ENCODE measurements around the gene PPP1R12B. TPM values are rescaled to one million over a fixed set of nuclear protein-coding genes. Genes with fewer than 3 reads are reported as not detected.

PPP1R12B gene, protein sequence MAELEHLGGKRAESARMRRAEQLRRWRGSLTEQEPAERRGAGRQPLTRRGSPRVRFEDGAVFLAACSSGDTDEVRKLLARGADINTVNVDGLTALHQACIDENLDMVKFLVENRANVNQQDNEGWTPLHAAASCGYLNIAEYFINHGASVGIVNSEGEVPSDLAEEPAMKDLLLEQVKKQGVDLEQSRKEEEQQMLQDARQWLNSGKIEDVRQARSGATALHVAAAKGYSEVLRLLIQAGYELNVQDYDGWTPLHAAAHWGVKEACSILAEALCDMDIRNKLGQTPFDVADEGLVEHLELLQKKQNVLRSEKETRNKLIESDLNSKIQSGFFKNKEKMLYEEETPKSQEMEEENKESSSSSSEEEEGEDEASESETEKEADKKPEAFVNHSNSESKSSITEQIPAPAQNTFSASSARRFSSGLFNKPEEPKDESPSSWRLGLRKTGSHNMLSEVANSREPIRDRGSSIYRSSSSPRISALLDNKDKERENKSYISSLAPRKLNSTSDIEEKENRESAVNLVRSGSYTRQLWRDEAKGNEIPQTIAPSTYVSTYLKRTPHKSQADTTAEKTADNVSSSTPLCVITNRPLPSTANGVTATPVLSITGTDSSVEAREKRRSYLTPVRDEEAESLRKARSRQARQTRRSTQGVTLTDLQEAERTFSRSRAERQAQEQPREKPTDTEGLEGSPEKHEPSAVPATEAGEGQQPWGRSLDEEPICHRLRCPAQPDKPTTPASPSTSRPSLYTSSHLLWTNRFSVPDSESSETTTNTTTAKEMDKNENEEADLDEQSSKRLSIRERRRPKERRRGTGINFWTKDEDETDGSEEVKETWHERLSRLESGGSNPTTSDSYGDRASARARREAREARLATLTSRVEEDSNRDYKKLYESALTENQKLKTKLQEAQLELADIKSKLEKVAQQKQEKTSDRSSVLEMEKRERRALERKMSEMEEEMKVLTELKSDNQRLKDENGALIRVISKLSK
- 12.3 and 18.4 TPM in 2 replicates for total RNA-seq (ENCODE audit: low replicate concordance)

DNA sequence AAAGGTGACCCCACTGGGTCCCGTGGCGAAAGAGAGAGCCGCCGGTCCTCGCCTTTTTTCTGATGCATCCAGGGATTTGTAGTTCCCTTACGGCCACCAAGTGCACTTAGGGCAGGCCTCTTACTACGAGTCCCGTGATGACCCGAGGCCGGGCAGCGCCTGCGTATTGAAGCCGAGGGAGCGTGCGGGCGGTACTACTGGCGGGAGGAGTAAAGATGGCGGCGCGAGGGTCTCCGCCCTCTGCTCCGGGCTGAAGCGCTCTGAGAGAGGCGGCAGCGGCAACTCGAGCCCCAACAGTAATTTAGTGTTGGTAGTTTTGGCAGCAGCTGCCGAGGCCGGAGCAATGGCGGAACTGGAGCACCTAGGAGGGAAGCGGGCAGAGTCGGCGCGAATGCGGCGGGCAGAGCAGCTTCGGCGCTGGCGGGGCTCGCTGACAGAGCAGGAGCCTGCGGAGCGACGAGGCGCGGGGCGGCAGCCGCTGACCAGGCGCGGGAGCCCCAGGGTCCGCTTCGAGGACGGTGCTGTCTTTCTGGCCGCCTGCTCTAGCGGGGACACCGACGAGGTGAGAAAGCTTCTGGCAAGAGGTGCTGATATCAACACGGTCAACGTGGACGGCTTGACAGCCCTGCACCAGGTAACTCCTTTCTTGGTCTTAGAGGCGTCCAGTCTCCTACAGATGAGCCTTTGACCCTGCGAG is at the start of gene PPP1R12B:
Gene PPP1R12B (plus strand): TSS at position 191 of the 697 bp plus-strand sequence. CDS start 153 bp downstream, at position 344.

Other genes starting within 250 kb of the PPP1R12B start
- gene GPR37L1, start 225.8 kb upstream of the PPP1R12B start, total RNA-seq (ENCODE audit: low replicate concordance) = under 0.01 and 0.12 TPM in 2 replicates
- gene ARL8A, start 204.0 kb upstream of the PPP1R12B start, total RNA-seq (ENCODE audit: low replicate concordance) = 14.5 and 22.5 TPM in 2 replicates
- not detected in 2 replicates for gene PTPN7, start 188.1 kb upstream of the PPP1R12B start, total RNA-seq (ENCODE audit: low replicate concordance)
- not detected in 2 replicates for gene LGR6, start 154.9 kb upstream of the PPP1R12B start, total RNA-seq (ENCODE audit: low replicate concordance)
- 1.9 and 12.5 TPM in 2 replicates for gene UBE2T, start 6.8 kb upstream of the PPP1R12B start, total RNA-seq (ENCODE audit: low replicate concordance)